GM12892 (cell line): ENCODE results near the gene HOMEZ.
A peak's percentile ranks its signal among the peaks of the same experiment; 100 is the strongest.

Source experiments
- POLR2A ChIP-seq: IDR thresholded peaks from 2 replicates; pipeline ENCODE4 v1.6.1; 2011; ENCODE audit warnings: low read depth, low read length, control low read depth
- POLR2AphosphoS5 ChIP-seq: IDR thresholded peaks from 2 replicates; pipeline ENCODE4 v1.6.1; 2011; ENCODE audit warnings: low read depth, low read length, control low read depth

DNA sequence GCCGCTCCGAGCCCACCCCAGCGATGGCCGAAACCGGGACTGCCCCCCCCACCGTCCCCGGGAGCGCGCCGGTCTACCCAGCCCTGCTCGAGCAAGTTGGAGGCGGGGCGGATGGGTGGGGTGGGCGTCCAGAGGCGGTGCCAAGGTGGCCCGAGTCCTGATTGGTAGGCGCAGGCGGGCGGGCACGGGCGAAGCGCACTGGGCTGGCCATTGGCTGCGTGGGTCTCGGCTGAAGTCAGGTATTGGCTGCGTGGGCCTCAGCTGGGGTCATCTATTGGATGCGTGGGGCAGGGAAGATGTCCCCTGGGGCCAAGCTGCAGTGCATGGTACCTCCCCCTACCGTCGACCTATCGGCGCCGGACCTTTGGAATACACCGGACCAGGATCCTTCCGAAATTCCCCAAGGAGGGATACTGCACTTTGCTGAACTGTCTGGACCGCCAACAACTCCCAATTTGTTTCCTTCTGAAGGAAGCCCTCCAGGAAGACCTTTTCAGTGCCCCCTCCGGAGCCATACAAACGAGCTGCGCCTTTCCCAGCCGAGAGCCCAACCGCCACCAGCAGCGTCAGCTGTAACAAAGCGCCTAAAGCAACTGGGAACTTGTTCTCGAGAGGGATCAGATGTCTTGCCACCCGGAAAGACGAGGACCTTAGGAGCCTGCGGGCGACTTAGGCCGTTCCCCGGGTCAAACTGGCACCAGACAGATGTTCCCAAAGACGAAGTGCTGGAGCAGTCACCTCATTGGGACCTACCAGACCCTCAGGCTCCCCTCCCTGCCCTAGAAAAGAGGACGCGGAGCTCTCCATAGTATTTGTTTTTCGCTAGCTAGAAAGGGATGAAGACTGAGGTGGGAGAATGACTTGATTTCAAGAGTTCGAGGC lies at the start of gene HOMEZ:
- 0 out of 2 replicates have a peak, but pooled peaks have one; percentile 10 for TF ChIP-seq POLR2AphosphoS5
- TF ChIP-seq POLR2A = peak; percentile 61
